MV-4-11 (cell line): ENCODE data around the gene RIMBP2.

Source experiments
- DNase-seq: peaks from one replicate; lab custom pipeline; 2025; lab: John Stamatoyannopoulos, UW

Gene RIMBP2

GRCh38 chr12:130438711-130439110, 277.4 kb downstream of the RIMBP2 start:
- DNase-seq: no peak

- DNase-seq: no peak
These were observed 277.9 kb downstream of the RIMBP2 start for GRCh38 chr12:130438243-130438620.

DNA sequence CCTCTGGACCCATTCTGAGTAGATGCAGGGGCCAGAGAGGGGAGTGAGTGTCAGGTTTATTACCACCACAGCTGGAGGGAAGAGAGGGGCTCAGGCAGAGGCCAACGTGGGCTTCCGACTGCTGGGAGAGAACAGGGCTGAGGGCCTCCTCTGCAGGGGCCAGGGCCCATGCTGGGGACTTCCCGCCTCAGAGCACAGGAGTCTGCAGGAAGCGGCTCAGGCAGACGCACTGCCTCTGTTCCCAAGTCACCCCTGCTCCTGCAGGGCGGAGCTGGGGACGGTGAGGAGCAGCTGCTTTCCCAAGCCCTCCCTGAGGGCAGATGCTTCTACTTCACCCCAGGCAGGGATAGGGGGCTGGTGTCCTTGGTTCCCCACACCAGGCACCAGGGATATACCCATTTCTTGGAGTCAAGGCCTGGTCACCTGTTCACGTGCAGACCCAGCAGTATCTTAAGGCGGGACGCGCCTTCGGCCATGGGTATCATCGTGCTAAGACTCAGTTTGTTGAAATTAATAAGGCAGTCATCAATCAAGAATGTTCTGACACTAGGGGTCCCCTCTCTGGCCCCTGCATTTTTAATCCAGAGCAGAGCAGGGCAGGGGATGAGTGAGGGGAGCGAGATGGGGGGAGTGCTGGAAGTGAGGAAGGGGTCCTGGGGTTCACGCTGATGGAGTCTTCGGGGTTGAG, 278.4 kb downstream of the RIMBP2 start:
- no peak for DNase-seq

GRCh38 chr12:130436741-130437501, 279.2 kb downstream of the RIMBP2 start:
- DNase-seq: no peak

GRCh38 chr12:130435826-130436225, 280.3 kb downstream of the RIMBP2 start:
- DNase-seq: no peak

- no peak for DNase-seq
These were observed 280.8 kb downstream of the RIMBP2 start for GRCh38 chr12:130435331-130435730.

DNA sequence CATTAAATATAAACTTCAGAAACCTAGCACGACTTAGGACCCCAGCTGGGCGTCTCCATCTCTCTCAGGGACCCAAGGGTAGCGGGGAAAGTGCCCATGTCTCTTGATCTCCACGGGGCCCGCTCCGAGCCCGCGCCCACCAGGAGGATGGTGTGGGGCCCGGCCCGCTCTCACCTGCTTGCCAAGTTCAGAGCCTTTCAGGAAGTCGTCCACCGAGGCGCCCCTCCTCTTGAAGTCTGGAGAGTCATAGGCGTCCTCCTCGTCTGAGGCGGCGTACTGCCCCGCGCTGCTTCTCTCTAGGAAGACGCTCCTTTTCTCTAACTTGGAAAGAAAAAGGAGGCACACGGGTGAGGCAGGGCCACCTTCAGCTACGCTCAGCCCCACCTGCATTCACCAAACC, 281.5 kb downstream of the RIMBP2 start:
- DNase-seq: no peak

DNA sequence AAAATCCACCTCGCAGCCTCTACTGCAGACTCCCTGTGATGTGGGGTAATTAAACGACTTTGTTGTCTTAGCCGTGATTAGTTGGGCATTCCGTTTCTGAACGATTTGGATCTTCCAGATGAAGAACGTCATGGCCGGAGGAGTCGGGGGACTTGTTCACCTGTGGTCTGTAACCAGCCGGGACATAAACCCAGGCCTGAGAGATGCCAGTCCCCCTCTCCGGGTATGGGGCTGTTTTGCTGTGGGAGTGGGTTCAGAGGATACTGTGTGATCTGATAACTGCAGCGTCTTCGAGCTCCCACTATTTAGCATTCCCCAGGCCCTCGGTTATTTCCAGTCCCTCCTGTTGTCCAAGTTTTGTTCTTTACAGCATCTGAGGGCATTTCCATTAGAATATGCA, 282.3 kb downstream of the RIMBP2 start:
- no peak for DNase-seq

GRCh38 chr12:130433411-130433810, 282.7 kb downstream of the RIMBP2 start:
- DNase-seq: no peak

- no peak for DNase-seq
These were observed 284.9 kb downstream of the RIMBP2 start for GRCh38 chr12:130431176-130431575.

DNA sequence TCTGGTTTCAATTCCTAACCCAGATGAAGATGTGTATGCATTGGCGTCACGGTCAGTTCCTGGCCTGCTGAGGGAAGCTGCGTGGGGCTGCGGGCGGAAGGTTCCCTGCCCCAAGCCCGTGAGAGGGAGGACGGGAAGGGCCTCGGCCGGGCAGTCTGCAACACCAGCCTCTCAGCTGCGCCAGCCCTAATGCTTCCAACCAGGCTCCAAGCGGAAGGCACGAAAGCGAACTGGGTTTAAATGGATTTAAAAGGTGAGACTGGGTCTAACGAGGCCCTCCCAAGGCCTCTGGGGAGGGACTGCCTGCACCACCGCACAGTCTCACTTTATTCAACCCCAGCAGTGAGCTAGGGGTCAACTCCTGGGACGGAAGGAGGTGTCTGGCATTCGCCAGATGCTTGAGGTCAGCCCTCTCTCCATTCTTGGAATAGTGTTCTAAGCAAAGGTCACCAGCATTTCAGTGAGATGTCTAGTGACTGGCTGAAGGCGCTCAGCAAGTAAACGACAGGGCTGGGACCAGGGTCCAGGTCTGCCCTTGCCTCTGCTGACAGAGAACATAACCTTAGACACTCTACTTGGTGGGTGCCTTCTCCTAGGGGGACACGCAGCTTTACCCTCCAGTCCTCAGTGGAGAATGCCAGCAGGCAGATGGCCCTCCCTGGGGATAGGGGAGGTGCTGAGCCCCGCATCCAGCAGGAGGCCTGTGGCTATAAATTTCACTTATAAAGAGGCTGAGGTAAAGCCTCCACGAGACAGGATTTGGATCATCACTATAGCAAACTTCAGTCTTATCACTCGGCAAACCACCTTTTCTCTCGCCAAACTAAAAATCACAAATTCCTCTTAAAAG, 286.2 kb downstream of the RIMBP2 start:
- no peak for DNase-seq

DNA sequence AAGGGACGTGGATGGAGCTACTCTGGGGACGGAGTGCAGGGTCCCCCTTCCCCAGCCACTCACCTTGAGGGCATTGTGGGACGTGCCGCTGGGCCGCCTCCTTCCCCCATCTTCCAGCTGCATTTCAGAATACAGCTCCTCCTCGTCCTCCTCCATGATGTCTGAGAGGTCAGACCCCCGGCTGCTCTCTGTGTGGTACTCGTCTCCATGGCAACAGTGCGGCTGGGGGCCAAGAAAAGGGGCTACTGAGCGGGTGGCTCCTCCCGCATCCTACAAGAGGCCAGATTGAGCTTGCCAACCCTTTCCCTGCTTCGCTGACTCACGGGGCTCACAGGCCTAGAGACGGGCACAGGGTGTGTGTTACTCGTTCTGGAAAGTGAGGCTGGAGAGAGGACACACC, 288.0 kb downstream of the RIMBP2 start:
- DNase-seq: no peak

GRCh38 chr12:130427381-130427887, 288.7 kb downstream of the RIMBP2 start:
- DNase-seq: no peak

GRCh38 chr12:130425698-130426245, 290.3 kb downstream of the RIMBP2 start:
- DNase-seq: no peak

- DNase-seq: no peak
These were observed 291.0 kb downstream of the RIMBP2 start for GRCh38 chr12:130424858-130425697.

GRCh38 chr12:130423991-130424857, 291.9 kb downstream of the RIMBP2 start:
- no peak for DNase-seq

DNA sequence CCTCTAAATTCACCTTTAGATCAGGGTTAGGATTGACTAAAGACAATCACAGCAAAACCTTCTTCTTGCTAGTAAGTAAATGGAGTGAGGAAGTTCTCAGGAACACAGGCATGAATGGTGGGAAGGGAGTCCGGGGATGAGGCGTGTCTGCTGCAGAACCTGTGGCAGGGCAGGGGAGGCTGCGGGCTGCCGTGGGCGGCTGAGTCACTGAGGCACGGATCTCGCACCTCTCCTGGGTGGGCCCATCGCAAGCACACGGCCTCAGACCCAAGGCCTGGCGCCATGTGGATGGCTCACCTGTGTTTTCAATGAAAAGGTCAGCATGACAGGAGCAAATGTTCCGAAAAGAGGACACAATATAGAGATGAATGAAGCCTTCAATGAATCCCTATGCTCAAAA, 293.0 kb downstream of the RIMBP2 start:
- DNase-seq: no peak

DNA sequence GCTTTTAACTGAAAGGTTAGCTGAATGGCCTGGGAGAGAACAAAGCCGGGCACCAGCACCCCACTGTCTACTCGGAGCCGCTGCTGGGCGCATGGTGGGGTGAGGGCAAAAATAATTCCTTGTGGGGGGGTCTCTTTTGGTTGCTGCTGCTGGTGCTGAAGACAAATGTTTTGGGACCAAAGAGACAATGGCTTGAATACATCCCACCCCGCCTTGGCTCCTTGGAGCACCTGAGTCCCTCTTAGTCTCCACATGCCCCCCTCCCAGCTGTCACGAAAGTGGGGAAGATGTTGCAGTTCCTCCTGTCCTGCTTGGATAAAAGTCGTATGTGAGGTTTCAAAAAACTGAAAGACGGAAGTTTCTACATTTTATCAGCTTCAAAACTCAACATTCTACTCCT, 293.4 kb downstream of the RIMBP2 start:
- no peak for DNase-seq

DNA sequence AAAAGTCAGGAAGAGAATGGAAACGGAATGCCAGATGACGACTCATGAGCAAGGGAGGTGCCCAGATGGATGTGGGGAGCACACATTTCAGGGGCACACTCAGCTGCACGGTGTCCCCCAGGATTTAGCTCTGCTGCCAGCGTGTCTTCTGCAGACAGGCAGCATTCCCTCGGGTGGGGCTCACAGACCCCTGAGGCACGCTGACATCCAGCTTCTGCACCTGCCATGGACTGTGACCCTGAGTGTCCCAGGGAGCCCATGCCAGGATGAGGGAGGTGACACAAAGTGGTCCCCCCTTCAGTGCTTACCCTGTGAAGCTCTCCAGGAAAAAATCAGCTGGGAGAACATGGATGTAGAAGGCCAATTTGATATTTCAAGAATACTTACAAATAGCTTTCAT, 294.2 kb downstream of the RIMBP2 start:
- no peak for DNase-seq

DNA sequence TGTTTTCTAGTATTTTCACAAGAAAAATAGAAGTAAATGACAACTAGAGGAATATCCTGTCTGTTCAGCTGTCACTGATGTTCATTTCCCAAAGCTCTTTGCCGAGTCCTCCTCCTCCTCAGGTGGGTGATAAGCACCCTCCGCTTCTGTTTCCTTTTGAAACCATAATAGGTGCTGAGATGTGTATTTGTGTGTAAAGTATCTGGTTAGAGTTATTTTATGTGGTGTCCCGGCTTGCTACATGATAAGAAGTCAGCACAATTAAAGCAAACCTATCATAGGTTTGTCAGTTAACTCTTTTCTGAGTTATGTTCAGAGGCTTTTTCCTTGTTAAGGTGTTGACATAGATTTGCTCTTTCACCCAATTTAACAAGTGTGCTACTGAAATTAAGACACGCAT, 296.0 kb downstream of the RIMBP2 start:
- DNase-seq: no peak
